Measurements from ENCODE around the gene TMEM171. TPM values are rescaled to one million over a fixed set of nuclear protein-coding genes. Genes with fewer than 3 reads are reported as not detected.

Gene TMEM171
- total RNA-seq, 1 experiment from 2014 or later, result 1.7 TPM

DNA sequence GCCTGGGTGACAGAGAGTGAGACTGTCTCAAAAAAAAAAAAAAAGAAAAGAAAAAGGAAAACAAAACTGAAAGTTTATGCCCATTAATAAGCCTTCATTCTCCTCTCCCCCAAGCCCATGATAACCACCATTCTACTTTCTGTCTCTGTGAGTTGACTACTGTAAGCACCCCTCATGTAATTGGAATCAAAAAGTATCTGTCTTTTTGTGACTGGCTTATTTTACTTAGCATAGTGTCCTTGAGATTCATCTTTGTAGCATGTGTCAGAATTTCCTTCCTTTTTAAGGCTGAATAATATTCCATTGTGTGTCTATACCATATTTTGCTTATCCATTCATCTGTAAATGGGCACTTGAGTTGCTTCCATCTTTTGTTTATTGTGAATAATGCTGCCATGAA is 14.0 kb upstream of the TMEM171 start:
- POLR2A ChIA-PET, result interaction anchor here (0.6 kb wide), 1 partner anchor 17 kb away, joined by 3 read pairs; no protein-coding TSS in a partner anchor
- Mint-ChIP-seq H3K4me3 (no peak overlapping the region), H3K36me3 (0 out of 2 replicates have a peak, but pooled peaks cover 4% of the 10 kb centered on the region), H3K27me3 (ENCODE audit: low read depth) (no peaks in the 10 kb centered on the region), H3K9me3 (peaks cover 24% of the 10 kb centered on the region), H3K27ac (no peak overlapping the region), H3K4me1 (no peaks in the 10 kb centered on the region)
- no peak for DNase-seq (ENCODE audit: low spot score)
- CTCF ChIA-PET, result no interaction called here
- TF ChIP-seq ESRRA (CRISPR knock-in tag; IDR thresholded peaks at IDR 0.05; ENCODE audit: borderline replicate concordance) (no peak), NR1H2 (CRISPR knock-in tag; IDR thresholded peaks at IDR 0.05) (no peak), NFATC4 (CRISPR knock-in tag; IDR thresholded peaks at IDR 0.05) (no peak), NR2C2 (CRISPR knock-in tag; IDR thresholded peaks at IDR 0.05) (no peak), FOXJ3 (CRISPR knock-in tag; IDR thresholded peaks at IDR 0.05; ENCODE audit: borderline replicate concordance) (no peak)
- no peak for ATAC-seq

DNA sequence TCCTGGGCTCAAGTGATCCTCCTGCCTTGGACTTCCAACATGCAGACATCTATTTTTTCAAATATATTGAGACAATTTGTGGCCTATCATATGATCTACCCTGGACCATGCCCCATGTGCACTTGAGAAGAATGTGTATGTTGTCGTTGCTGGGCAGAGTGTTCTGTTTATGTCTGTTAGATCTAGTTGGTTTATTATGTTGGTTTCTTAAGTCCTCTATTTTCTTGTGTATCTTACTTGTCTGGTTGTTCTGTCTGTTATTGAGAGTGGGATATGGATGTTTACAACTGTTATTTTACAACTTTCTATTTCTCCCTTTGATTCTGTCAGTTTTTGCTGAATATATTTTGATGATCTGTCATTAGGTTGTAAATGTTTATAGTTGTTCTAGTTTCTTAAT is 10.2 kb upstream of the TMEM171 start:
- ChIA-PET CTCF (interaction anchor here (0.6 kb wide), 1 partner anchor 80 kb away, joined by 3 read pairs; no protein-coding TSS in a partner anchor), POLR2A (no interaction called here)
- Mint-ChIP-seq H3K27me3 (ENCODE audit: low read depth) (no peaks in the 10 kb centered on the region), H3K9me3 (peaks cover 24% of the 10 kb centered on the region), H3K27ac (no peak overlapping the region), H3K4me3 (no peak overlapping the region), H3K36me3 (0 out of 2 replicates have a peak, but pooled peaks cover 4% of the 10 kb centered on the region), H3K4me1 (peaks cover 9% of the 10 kb centered on the region; the same call in 1 of the 2 replicates)
- ATAC-seq, result no peak
- no peak for DNase-seq (ENCODE audit: low spot score)
- TF ChIP-seq FOXP1 (CRISPR knock-in tag; IDR thresholded peaks at IDR 0.05; ENCODE audit: borderline replicate concordance) (no peak), ZNF121 (CRISPR knock-in tag; IDR thresholded peaks at IDR 0.05) (no peak), ZNF263 (CRISPR knock-in tag; IDR thresholded peaks at IDR 0.05; ENCODE audit: low read depth) (no peak), NR3C1 (CRISPR knock-in tag; conservative IDR thresholded peaks at IDR 0.05; ENCODE audit: low read depth) (no peak)

DNA sequence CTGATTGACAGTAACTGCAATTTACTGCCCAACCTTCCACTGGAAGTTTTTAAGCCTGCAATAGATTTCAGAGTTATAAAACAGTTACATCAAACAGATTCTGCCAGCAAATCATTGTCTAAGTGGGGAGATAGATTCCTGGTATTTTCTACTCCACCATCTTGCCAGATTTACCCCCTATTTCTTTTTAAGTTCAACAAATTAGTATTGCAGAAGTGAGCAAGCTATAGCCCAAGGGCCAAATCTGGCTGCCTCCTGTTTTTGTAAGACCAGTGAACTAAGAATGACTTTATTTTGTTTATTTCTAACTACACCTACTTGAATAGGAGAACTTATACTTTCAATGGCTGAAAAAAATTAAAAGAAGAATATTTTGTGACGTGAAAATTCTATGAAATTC is 8.8 kb upstream of the TMEM171 start:
- no peak overlapping the region for H3K4me3 Mint-ChIP-seq
- peaks cover 24% of the 10 kb centered on the region for H3K9me3 Mint-ChIP-seq
- TF ChIP-seq MXD4 (CRISPR knock-in tag; IDR thresholded peaks at IDR 0.05; ENCODE audit: borderline replicate concordance), result no peak
- no peak for TF ChIP-seq NR1H2 (CRISPR knock-in tag; IDR thresholded peaks at IDR 0.05)
- H3K27ac Mint-ChIP-seq, result no peak overlapping the region
- no peak for DNase-seq (ENCODE audit: low spot score)
- ChIA-PET CTCF (no interaction called here), POLR2A (no interaction called here)
- H3K4me1 Mint-ChIP-seq, result peaks cover 9% of the 10 kb centered on the region; the same call in 1 of the 2 replicates
- no peak for ATAC-seq
- H3K36me3 Mint-ChIP-seq, result 0 out of 2 replicates have a peak, but pooled peaks cover 4% of the 10 kb centered on the region
- H3K27me3 Mint-ChIP-seq (ENCODE audit: low read depth), result 0 out of 2 replicates have a peak, but pooled peaks cover 1% of the 10 kb centered on the region

DNA sequence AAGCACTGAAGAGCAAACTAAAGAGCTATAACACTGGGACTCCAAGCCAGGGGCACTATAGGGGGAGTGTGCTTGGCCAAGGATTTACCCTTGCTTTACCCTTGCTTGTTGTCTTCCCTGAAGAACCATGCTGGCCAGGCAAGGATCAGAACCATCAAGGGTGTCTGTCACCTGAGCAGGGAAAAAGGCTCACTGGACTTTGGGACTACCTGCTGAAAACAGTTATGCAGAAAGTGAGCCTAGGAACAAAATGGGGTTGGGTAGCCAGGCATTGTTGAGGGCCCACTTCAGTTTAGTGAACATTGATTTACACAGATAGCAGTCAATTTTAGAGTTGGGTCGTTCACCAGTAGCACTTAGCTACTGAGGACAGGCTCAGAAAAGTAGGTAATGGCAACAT is 8.0 kb upstream of the TMEM171 start:
- Mint-ChIP-seq H3K36me3 (0 out of 2 replicates have a peak, but pooled peaks cover 4% of the 10 kb centered on the region), H3K4me3 (no peak overlapping the region), H3K27ac (no peak overlapping the region), H3K4me1 (peaks cover 9% of the 10 kb centered on the region; the same call in 1 of the 2 replicates), H3K27me3 (ENCODE audit: low read depth) (peaks cover 9% of the 10 kb centered on the region), H3K9me3 (peaks cover 21% of the 10 kb centered on the region)
- ChIA-PET POLR2A (no interaction called here), CTCF (interaction anchor here (1.1 kb wide), 1 partner anchor 77 kb away, joined by 3 read pairs; no protein-coding TSS in a partner anchor)
- no peak for ATAC-seq
- no peak for DNase-seq (ENCODE audit: low spot score)
- no peak for TF ChIP-seq JUN (CRISPR knock-in tag; IDR thresholded peaks at IDR 0.05)
- TF ChIP-seq, protein P1, sequence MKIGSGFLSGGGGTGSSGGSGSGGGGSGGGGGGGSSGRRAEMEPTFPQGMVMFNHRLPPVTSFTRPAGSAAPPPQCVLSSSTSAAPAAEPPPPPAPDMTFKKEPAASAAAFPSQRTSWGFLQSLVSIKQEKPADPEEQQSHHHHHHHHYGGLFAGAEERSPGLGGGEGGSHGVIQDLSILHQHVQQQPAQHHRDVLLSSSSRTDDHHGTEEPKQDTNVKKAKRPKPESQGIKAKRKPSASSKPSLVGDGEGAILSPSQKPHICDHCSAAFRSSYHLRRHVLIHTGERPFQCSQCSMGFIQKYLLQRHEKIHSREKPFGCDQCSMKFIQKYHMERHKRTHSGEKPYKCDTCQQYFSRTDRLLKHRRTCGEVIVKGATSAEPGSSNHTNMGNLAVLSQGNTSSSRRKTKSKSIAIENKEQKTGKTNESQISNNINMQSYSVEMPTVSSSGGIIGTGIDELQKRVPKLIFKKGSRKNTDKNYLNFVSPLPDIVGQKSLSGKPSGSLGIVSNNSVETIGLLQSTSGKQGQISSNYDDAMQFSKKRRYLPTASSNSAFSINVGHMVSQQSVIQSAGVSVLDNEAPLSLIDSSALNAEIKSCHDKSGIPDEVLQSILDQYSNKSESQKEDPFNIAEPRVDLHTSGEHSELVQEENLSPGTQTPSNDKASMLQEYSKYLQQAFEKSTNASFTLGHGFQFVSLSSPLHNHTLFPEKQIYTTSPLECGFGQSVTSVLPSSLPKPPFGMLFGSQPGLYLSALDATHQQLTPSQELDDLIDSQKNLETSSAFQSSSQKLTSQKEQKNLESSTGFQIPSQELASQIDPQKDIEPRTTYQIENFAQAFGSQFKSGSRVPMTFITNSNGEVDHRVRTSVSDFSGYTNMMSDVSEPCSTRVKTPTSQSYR (CRISPR knock-in tag; IDR thresholded peaks at IDR 0.05), result no peak
- no peak for TF ChIP-seq NR3C1 (CRISPR knock-in tag; conservative IDR thresholded peaks at IDR 0.05; ENCODE audit: low read depth)
- TF ChIP-seq SOX15 (CRISPR knock-in tag; IDR thresholded peaks at IDR 0.05), result no peak
- no peak for TF ChIP-seq TCF7 (CRISPR knock-in tag; IDR thresholded peaks at IDR 0.05; ENCODE audit: low read depth)
- no peak for TF ChIP-seq IRF2 (CRISPR knock-in tag; IDR thresholded peaks at IDR 0.05; ENCODE audit: borderline replicate concordance, low read depth)
- TF ChIP-seq, protein P2, sequence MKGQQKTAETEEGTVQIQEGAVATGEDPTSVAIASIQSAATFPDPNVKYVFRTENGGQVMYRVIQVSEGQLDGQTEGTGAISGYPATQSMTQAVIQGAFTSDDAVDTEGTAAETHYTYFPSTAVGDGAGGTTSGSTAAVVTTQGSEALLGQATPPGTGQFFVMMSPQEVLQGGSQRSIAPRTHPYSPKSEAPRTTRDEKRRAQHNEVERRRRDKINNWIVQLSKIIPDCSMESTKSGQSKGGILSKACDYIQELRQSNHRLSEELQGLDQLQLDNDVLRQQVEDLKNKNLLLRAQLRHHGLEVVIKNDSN (CRISPR knock-in tag; IDR thresholded peaks at IDR 0.05), result no peak
- no peak for TF ChIP-seq NFE2L1 (CRISPR knock-in tag; IDR thresholded peaks at IDR 0.05)
- TF ChIP-seq, protein P3, sequence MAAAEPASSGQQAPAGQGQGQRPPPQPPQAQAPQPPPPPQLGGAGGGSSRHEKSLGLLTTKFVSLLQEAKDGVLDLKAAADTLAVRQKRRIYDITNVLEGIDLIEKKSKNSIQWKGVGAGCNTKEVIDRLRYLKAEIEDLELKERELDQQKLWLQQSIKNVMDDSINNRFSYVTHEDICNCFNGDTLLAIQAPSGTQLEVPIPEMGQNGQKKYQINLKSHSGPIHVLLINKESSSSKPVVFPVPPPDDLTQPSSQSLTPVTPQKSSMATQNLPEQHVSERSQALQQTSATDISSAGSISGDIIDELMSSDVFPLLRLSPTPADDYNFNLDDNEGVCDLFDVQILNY (CRISPR knock-in tag; IDR thresholded peaks at IDR 0.05), result no peak
- no peak for TF ChIP-seq GABPB1 (CRISPR knock-in tag; IDR thresholded peaks at IDR 0.05)
- no peak for TF ChIP-seq TP53 (CRISPR knock-in tag; IDR thresholded peaks at IDR 0.05)
- TF ChIP-seq, protein P4, sequence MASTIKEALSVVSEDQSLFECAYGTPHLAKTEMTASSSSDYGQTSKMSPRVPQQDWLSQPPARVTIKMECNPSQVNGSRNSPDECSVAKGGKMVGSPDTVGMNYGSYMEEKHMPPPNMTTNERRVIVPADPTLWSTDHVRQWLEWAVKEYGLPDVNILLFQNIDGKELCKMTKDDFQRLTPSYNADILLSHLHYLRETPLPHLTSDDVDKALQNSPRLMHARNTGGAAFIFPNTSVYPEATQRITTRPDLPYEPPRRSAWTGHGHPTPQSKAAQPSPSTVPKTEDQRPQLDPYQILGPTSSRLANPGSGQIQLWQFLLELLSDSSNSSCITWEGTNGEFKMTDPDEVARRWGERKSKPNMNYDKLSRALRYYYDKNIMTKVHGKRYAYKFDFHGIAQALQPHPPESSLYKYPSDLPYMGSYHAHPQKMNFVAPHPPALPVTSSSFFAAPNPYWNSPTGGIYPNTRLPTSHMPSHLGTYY (CRISPR knock-in tag; IDR thresholded peaks at IDR 0.05), result no peak
- TF ChIP-seq, protein P5, sequence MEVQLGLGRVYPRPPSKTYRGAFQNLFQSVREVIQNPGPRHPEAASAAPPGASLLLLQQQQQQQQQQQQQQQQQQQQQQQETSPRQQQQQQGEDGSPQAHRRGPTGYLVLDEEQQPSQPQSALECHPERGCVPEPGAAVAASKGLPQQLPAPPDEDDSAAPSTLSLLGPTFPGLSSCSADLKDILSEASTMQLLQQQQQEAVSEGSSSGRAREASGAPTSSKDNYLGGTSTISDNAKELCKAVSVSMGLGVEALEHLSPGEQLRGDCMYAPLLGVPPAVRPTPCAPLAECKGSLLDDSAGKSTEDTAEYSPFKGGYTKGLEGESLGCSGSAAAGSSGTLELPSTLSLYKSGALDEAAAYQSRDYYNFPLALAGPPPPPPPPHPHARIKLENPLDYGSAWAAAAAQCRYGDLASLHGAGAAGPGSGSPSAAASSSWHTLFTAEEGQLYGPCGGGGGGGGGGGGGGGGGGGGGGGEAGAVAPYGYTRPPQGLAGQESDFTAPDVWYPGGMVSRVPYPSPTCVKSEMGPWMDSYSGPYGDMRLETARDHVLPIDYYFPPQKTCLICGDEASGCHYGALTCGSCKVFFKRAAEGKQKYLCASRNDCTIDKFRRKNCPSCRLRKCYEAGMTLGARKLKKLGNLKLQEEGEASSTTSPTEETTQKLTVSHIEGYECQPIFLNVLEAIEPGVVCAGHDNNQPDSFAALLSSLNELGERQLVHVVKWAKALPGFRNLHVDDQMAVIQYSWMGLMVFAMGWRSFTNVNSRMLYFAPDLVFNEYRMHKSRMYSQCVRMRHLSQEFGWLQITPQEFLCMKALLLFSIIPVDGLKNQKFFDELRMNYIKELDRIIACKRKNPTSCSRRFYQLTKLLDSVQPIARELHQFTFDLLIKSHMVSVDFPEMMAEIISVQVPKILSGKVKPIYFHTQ (CRISPR knock-in tag; IDR thresholded peaks at IDR 0.05), result no peak

Data from WTC11 (cell line).